ENCODE results near the gene PDCD6IP. TPM values are rescaled to one million over a fixed set of nuclear protein-coding genes. Genes with fewer than 3 reads are reported as not detected.

Gene PDCD6IP
- total and polyA plus RNA-seq, 2 experiments from 2014 or later: 197 to 214 TPM

DNA sequence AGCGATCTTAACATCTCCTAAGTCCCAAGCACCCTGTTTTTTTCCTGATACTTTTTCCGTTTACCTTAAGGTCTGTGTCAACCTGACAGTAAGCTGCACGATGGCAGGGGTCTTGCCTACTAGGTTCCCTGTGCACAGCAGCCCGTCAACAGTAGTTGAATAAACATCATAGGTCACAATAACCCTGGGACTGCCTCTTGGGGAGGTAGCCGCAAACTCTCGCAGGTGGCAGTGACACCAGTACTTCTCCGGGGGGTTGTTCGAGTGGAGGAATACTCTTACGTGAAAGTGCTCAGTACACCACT is 365 bp upstream of the PDCD6IP start:
- Histone ChIP-seq H3K79me2 (ENCODE audit: insufficient read depth) (peaks cover 73% of the 10 kb centered on the region), H3K9ac (peak overlapping the region; percentile 95), H3K9me3 (ENCODE audit: low read depth) (no peaks in the 10 kb centered on the region), H3K4me2 (ENCODE audit: unreplicated experiment) (peak overlapping the region; percentile 96), H3K4me3 (peak overlapping the region; percentile 80), H2AFZ (peak overlapping the region; percentile 94), H3K27ac (peak overlapping the region; percentile 93), H3K4me1 (ENCODE audit: insufficient read depth) (peaks cover 36% of the 10 kb centered on the region), H4K20me1 (ENCODE audit: insufficient read depth) (0 out of 2 replicates have a peak, but pooled peaks cover 5% of the 10 kb centered on the region), H3F3A (ENCODE audit: insufficient read depth) (0 out of 2 replicates have a peak, but pooled peaks cover 7% of the 10 kb centered on the region), H3K9me2 (ENCODE audit: insufficient read depth) (no peaks in the 10 kb centered on the region), H3K36me3 (ENCODE audit: low read depth) (peaks cover 4% of the 10 kb centered on the region; the same call in 1 of the 2 replicates), H3K27me3 (replicated peaks; ENCODE audit: insufficient read depth) (no peaks in the 10 kb centered on the region)
- DNase-seq: no peak
- in situ Hi-C loops (cut with MboI): loop anchor here (25.0 kb wide), 1 partner anchor 661 kb away; no protein-coding TSS in a partner anchor
- TF ChIP-seq EZH2 (IDR thresholded peaks at IDR 0.05; ENCODE audit: insufficient read depth, poor library complexity, severe bottlenecking) (no peak), EZH2phosphoT487 (IDR thresholded peaks at IDR 0.05; ENCODE audit: insufficient read depth, low read depth) (no peak)
- WGBS, 2 experiments (ENCODE audit: low coverage in 1 of 2, low lambda C conversion rate in 2 of 2, missing lambda C conversion rate in 2 of 2): 0 to 1% methylated on average over 9 of the region's 9 CpGs

DNA sequence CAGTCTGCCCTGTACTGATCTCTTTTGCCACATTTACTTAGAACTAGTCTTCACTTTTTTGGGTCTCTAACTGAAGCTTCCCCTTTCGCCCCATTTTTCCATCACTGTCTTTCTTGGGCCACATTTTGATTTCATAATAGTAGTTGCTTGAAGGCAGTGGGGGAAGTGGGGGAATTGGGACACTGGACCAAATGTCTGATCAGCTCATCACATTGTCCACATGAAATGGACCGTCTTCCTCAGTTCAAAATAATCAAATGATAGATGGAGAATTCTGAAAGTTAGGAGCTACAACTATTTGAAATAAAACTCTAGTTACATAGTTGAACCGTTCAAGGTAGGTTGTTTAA is 747 bp downstream of the PDCD6IP start:
- peak overlapping the region; percentile 80 for H3K4me3 ChIP-seq
- H2AFZ ChIP-seq: peak overlapping the region; percentile 94
- 3 to 6% methylated on average over 3 of the region's 3 CpGs for WGBS, 2 experiments (ENCODE audit: low coverage in 1 of 2, low lambda C conversion rate in 2 of 2, missing lambda C conversion rate in 2 of 2)
- H3K79me2 ChIP-seq (ENCODE audit: insufficient read depth): peaks cover 84% of the 10 kb centered on the region
- H3K4me1 ChIP-seq (ENCODE audit: insufficient read depth): peaks cover 41% of the 10 kb centered on the region
- DNase-seq: no peak
- TF ChIP-seq EZH2phosphoT487 (IDR thresholded peaks at IDR 0.05; ENCODE audit: insufficient read depth, low read depth) (no peak), EZH2 (IDR thresholded peaks at IDR 0.05; ENCODE audit: insufficient read depth, poor library complexity, severe bottlenecking) (no peak)
- no peaks in the 10 kb centered on the region for H3K9me2 ChIP-seq (ENCODE audit: insufficient read depth)
- peak overlapping the region; percentile 95 for H3K9ac ChIP-seq
- no peaks in the 10 kb centered on the region for H3K9me3 ChIP-seq (ENCODE audit: low read depth)
- peaks cover 15% of the 10 kb centered on the region; the same call in 1 of the 2 replicates for H3K36me3 ChIP-seq (ENCODE audit: low read depth)
- no peaks in the 10 kb centered on the region for H3K27me3 ChIP-seq (replicated peaks; ENCODE audit: insufficient read depth)
- H3F3A ChIP-seq (ENCODE audit: insufficient read depth): 0 out of 2 replicates have a peak, but pooled peaks cover 7% of the 10 kb centered on the region
- H4K20me1 ChIP-seq (ENCODE audit: insufficient read depth): peaks cover 15% of the 10 kb centered on the region; the same call in 1 of the 2 replicates
- H3K4me2 ChIP-seq (ENCODE audit: unreplicated experiment): peak overlapping the region; percentile 100
- H3K27ac ChIP-seq: peak overlapping the region; percentile 93
- in situ Hi-C loops (cut with MboI): loop anchor here (25.0 kb wide), 1 partner anchor 662 kb away; no protein-coding TSS in a partner anchor

- Histone ChIP-seq H3K27ac (no peak overlapping the region), H3K4me1 (ENCODE audit: insufficient read depth) (peaks cover 31% of the 10 kb centered on the region), H3K9me2 (ENCODE audit: insufficient read depth) (no peaks in the 10 kb centered on the region), H3F3A (ENCODE audit: insufficient read depth) (0 out of 2 replicates have a peak, but pooled peaks cover 7% of the 10 kb centered on the region), H3K79me2 (ENCODE audit: insufficient read depth) (peaks cover 94% of the 10 kb centered on the region), H3K36me3 (ENCODE audit: low read depth) (peaks cover 16% of the 10 kb centered on the region), H3K9me3 (ENCODE audit: low read depth) (no peaks in the 10 kb centered on the region), H3K4me2 (ENCODE audit: unreplicated experiment) (peak overlapping the region; percentile 7), H3K27me3 (replicated peaks; ENCODE audit: insufficient read depth) (no peaks in the 10 kb centered on the region), H2AFZ (no peak overlapping the region), H3K4me3 (no peak overlapping the region), H4K20me1 (ENCODE audit: insufficient read depth) (peaks cover 24% of the 10 kb centered on the region), H3K9ac (no peak overlapping the region)
- TF ChIP-seq EZH2 (IDR thresholded peaks at IDR 0.05; ENCODE audit: insufficient read depth, poor library complexity, severe bottlenecking) (no peak), EZH2phosphoT487 (IDR thresholded peaks at IDR 0.05; ENCODE audit: insufficient read depth, low read depth) (no peak)
- DNase-seq: no peak
- 94 to 100% methylated on average over 1 of the region's 1 CpG for WGBS, 2 experiments (ENCODE audit: low coverage in 1 of 2, low lambda C conversion rate in 2 of 2, missing lambda C conversion rate in 2 of 2)
- in situ Hi-C loops (cut with MboI): no loop called here
Measured at GRCh38 chr3:33803252-33803651, 4.8 kb downstream of the PDCD6IP start.

DNA sequence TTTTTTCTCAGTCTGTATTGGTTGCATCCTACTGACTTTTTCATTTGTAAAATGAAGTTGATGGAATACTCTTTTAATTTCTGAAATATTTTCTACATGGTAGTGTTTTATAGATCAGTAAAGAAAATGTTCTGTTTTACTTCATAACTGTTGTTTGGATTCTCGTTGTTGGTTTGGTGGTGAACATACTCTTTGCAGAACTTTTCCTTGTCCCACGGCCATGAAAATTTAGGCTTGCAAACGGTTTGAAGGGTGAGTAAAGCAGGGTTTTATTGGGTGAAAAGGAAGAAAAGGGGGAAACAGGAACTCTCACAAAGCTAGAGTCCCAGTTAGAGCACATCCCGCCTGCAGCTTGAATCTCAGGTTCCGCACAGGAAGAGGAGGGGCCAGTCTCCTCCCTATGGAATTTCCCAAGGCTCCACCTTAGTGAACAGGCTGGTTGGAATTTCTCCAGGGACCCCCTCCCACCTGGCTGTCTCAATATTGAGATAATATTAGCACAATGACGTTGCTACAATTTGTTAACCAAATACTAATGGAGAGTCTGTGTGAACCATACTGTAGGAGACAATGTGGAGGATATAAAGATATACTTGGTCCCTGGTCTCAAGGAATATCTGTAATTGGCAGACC is 5.6 kb downstream of the PDCD6IP start:
- no peak for DNase-seq
- TF ChIP-seq EZH2phosphoT487 (IDR thresholded peaks at IDR 0.05; ENCODE audit: insufficient read depth, low read depth) (no peak), EZH2 (IDR thresholded peaks at IDR 0.05; ENCODE audit: insufficient read depth, poor library complexity, severe bottlenecking) (no peak)
- Histone ChIP-seq H2AFZ (no peak overlapping the region), H3K27me3 (replicated peaks; ENCODE audit: insufficient read depth) (no peaks in the 10 kb centered on the region), H3K9me3 (ENCODE audit: low read depth) (no peaks in the 10 kb centered on the region), H3K4me1 (ENCODE audit: insufficient read depth) (peaks cover 38% of the 10 kb centered on the region), H4K20me1 (ENCODE audit: insufficient read depth) (peaks cover 26% of the 10 kb centered on the region), H3K36me3 (ENCODE audit: low read depth) (peaks cover 19% of the 10 kb centered on the region), H3K79me2 (ENCODE audit: insufficient read depth) (peaks cover 100% of the 10 kb centered on the region), H3K27ac (no peak overlapping the region), H3K4me3 (no peak overlapping the region), H3F3A (ENCODE audit: insufficient read depth) (peaks cover 13% of the 10 kb centered on the region; the same call in 1 of the 2 replicates), H3K4me2 (ENCODE audit: unreplicated experiment) (peak overlapping the region; percentile 7), H3K9ac (no peak overlapping the region), H3K9me2 (ENCODE audit: insufficient read depth) (no peaks in the 10 kb centered on the region)
- WGBS, 2 experiments (ENCODE audit: low coverage in 1 of 2, low lambda C conversion rate in 2 of 2, missing lambda C conversion rate in 2 of 2): 75 to 82% methylated on average over 6 of the region's 6 CpGs
- in situ Hi-C loops (cut with MboI): no loop called here

Data from GM23248 (cell line).